ENCODE data around the gene VEPH1. TPM values are rescaled to one million over a fixed set of nuclear protein-coding genes. Genes with fewer than 3 reads are reported as not detected.

Gene VEPH1
- total RNA-seq, 2 donors from 2014 or later, result 15.0 to 30.0 TPM

- ATAC-seq (no peak), DNase-seq (no peak)
- Histone ChIP-seq H3K4me1 (no peaks in the 10 kb centered on the region), H3K27ac (no peak overlapping the region), H3K27me3 (no peaks in the 10 kb centered on the region), H3K9me3 (no peaks in the 10 kb centered on the region), H3K4me3 (no peak overlapping the region), H3K36me3 (replicated peaks in 1 of 2; ENCODE audit: insufficient read depth in 1 of 2, low read depth in 2 of 2) (no peaks in the 10 kb centered on the region)
- 97 to 98% methylated on average over 4 of the region's 4 CpGs for WGBS, 2 donors
- TF ChIP-seq CTCF (IDR thresholded peaks at IDR 0.05) (no peak), POLR2A (IDR thresholded peaks at IDR 0.05) (no peak)
- intact Hi-C loops (cut with DNase I), result no loop called here
These were observed 197.8 kb downstream of the VEPH1 start for GRCh38 chr3:157305392-157305791.

- Histone ChIP-seq H3K9me3 (no peaks in the 10 kb centered on the region), H3K4me1 (no peaks in the 10 kb centered on the region), H3K36me3 (replicated peaks in 1 of 2; ENCODE audit: insufficient read depth in 1 of 2, low read depth in 2 of 2) (no peaks in the 10 kb centered on the region), H3K4me3 (no peak overlapping the region), H3K27ac (no peak overlapping the region), H3K27me3 (no peaks in the 10 kb centered on the region)
- intact Hi-C loops (cut with DNase I), result no loop called here
- no peak for TF ChIP-seq CTCF (IDR thresholded peaks at IDR 0.05)
- TF ChIP-seq POLR2A (IDR thresholded peaks at IDR 0.05), result no peak
- DNase-seq (no peak), ATAC-seq (no peak)
- WGBS, 2 donors, result 87 to 91% methylated on average over 2 of the region's 2 CpGs
These were observed 201.5 kb downstream of the VEPH1 start for GRCh38 chr3:157301755-157302154.

GRCh38 chr3:157300981-157301663, 202.1 kb downstream of the VEPH1 start:
- Histone ChIP-seq H3K4me1 (no peaks in the 10 kb centered on the region), H3K27me3 (no peaks in the 10 kb centered on the region), H3K27ac (no peak overlapping the region), H3K36me3 (replicated peaks in 1 of 2; ENCODE audit: insufficient read depth in 1 of 2, low read depth in 2 of 2) (no peaks in the 10 kb centered on the region), H3K4me3 (no peak overlapping the region), H3K9me3 (no peaks in the 10 kb centered on the region)
- intact Hi-C loops (cut with DNase I), result no loop called here
- 76 to 82% methylated on average over 9 of the region's 9 CpGs for WGBS, 2 donors
- TF ChIP-seq CTCF (IDR thresholded peaks at IDR 0.05) (no peak), POLR2A (IDR thresholded peaks at IDR 0.05) (no peak)
- DNase-seq (no peak), ATAC-seq (no peak)

GRCh38 chr3:157300094-157300493, 203.1 kb downstream of the VEPH1 start:
- ATAC-seq, result no peak
- Histone ChIP-seq H3K4me3 (no peak overlapping the region), H3K36me3 (replicated peaks in 1 of 2; ENCODE audit: insufficient read depth in 1 of 2, low read depth in 2 of 2) (no peaks in the 10 kb centered on the region), H3K27me3 (no peaks in the 10 kb centered on the region), H3K9me3 (no peaks in the 10 kb centered on the region), H3K4me1 (no peaks in the 10 kb centered on the region), H3K27ac (no peak overlapping the region)
- DNase-seq, result no peak
- TF ChIP-seq CTCF (IDR thresholded peaks at IDR 0.05), result no peak
- no peak for TF ChIP-seq POLR2A (IDR thresholded peaks at IDR 0.05)
- intact Hi-C loops (cut with DNase I), result no loop called here
- WGBS, 2 donors, result 76 to 84% methylated on average over 2 of the region's 2 CpGs

GRCh38 chr3:157297328-157297915, 205.8 kb downstream of the VEPH1 start:
- intact Hi-C loops (cut with DNase I), result no loop called here
- 84 to 94% methylated on average over 6 of the region's 6 CpGs for WGBS, 2 donors
- ATAC-seq, result no peak

More at GRCh38 chr3:157297328-157297915, 205.8 kb downstream of the VEPH1 start:
- no peak overlapping the region for H3K27ac ChIP-seq
- no peak for DNase-seq
- no peaks in the 10 kb centered on the region for H3K9me3 ChIP-seq
- no peak for TF ChIP-seq POLR2A (IDR thresholded peaks at IDR 0.05)
- TF ChIP-seq CTCF (IDR thresholded peaks at IDR 0.05), result no peak
- H3K36me3 ChIP-seq (replicated peaks in 1 of 2; ENCODE audit: insufficient read depth in 1 of 2, low read depth in 2 of 2), result no peaks in the 10 kb centered on the region
- H3K27me3 ChIP-seq, result no peaks in the 10 kb centered on the region
- H3K4me1 ChIP-seq, result no peaks in the 10 kb centered on the region
- H3K4me3 ChIP-seq, result no peak overlapping the region

Data from body of pancreas (tissue), 4 donors.